Epithelial cell of esophagus (primary cell): ENCODE data around the gene DUSP3.

Experiments
- DNase-seq: peaks from one replicate; pipeline ENCODE4 v3.0.0; 2010; ENCODE audit warnings: low read depth
- H3K4me3 ChIP-seq: 2 replicates; pipeline ENCODE4 v1.5.1; 2011; ENCODE audit warnings: mild to moderate bottlenecking, low read length, control low read depth
- CTCF ChIP-seq: IDR thresholded peaks from 2 replicates; pipeline ENCODE4 v1.5.1; 2011; ENCODE audit warnings: low read depth, mild to moderate bottlenecking, low read length, control low read depth, inconsistent platforms; ENCODE audit not compliant: insufficient read depth; ENCODE audit errors: missing control alignments

DUSP3 gene

GRCh38 chr17:43778337-43779144 lies at the start of gene DUSP3:
DUSP3 (minus strand) TSS chr17:43778977; CDS start chr17:43778924, 53 bp downstream.
- TF ChIP-seq CTCF: no peak
- DNase-seq: peak; percentile 88
- peak within 1 kb of the TSS; percentile 72 for H3K4me3 ChIP-seq

GRCh38 chr17:43827596-43827995 lies 48.8 kb upstream of the DUSP3 start:
- DNase-seq: no peak
- TF ChIP-seq CTCF: no peak

GRCh38 chr17:43826206-43826605 lies 47.4 kb upstream of the DUSP3 start:
- TF ChIP-seq CTCF: no peak
- DNase-seq: no peak
- H3K4me3 ChIP-seq: no peak overlapping the region

More at GRCh38 chr17:43827596-43827995, 48.8 kb upstream of the DUSP3 start:
- H3K4me3 ChIP-seq: no peak overlapping the region

- no peak for DNase-seq
- no peak overlapping the region for H3K4me3 ChIP-seq
- no peak for TF ChIP-seq CTCF
These were observed 46.8 kb upstream of the DUSP3 start for GRCh38 chr17:43825567-43825966.

GRCh38 chr17:43823350-43824084 lies 44.7 kb upstream of the DUSP3 start:
- DNase-seq: no peak
- H3K4me3 ChIP-seq: no peak overlapping the region
- TF ChIP-seq CTCF: no peak

GRCh38 chr17:43822570-43823190 lies 43.9 kb upstream of the DUSP3 start:
- no peak for TF ChIP-seq CTCF
- no peak overlapping the region for H3K4me3 ChIP-seq
- DNase-seq: no peak
